ENCODE data around the gene ZNF789. TPM values are rescaled to one million over a fixed set of nuclear protein-coding genes. Genes with fewer than 3 reads are reported as not detected.

ZNF789 gene
- total and polyA plus RNA-seq, 9 of the 15 experiments (the other 6 are each of a cell fraction or from before 2014, with no cell fraction given) = 6.1 to 57.0 (median 24.8) TPM

- TF ChIP-seq JUND (IDR thresholded peaks at IDR 0.05; ENCODE audit: borderline replicate concordance, low read depth, low read length) = peak; percentile 54
- peak; percentile 51; the same call in 1 of the 3 replicates for TF ChIP-seq JUND (tag; IDR thresholded peaks at IDR 0.05; ENCODE audit: borderline replicate concordance, low read depth, low read length)
- peak; percentile 26; the same call in 1 of the 2 replicates for TF ChIP-seq ARID3A (IDR thresholded peaks at IDR 0.05; ENCODE audit: borderline replicate concordance, low read depth, low read length)
- TF ChIP-seq, protein P1, sequence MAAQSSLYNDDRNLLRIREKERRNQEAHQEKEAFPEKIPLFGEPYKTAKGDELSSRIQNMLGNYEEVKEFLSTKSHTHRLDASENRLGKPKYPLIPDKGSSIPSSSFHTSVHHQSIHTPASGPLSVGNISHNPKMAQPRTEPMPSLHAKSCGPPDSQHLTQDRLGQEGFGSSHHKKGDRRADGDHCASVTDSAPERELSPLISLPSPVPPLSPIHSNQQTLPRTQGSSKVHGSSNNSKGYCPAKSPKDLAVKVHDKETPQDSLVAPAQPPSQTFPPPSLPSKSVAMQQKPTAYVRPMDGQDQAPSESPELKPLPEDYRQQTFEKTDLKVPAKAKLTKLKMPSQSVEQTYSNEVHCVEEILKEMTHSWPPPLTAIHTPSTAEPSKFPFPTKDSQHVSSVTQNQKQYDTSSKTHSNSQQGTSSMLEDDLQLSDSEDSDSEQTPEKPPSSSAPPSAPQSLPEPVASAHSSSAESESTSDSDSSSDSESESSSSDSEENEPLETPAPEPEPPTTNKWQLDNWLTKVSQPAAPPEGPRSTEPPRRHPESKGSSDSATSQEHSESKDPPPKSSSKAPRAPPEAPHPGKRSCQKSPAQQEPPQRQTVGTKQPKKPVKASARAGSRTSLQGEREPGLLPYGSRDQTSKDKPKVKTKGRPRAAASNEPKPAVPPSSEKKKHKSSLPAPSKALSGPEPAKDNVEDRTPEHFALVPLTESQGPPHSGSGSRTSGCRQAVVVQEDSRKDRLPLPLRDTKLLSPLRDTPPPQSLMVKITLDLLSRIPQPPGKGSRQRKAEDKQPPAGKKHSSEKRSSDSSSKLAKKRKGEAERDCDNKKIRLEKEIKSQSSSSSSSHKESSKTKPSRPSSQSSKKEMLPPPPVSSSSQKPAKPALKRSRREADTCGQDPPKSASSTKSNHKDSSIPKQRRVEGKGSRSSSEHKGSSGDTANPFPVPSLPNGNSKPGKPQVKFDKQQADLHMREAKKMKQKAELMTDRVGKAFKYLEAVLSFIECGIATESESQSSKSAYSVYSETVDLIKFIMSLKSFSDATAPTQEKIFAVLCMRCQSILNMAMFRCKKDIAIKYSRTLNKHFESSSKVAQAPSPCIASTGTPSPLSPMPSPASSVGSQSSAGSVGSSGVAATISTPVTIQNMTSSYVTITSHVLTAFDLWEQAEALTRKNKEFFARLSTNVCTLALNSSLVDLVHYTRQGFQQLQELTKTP (IDR thresholded peaks at IDR 0.05; ENCODE audit: low read depth in 1 of 2, partially characterized antibody in 2 of 2) = peak; percentile 36 to 89
- TF ChIP-seq TFE3 (CRISPR knock-in tag; IDR thresholded peaks at IDR 0.05) = no peak
- no peak for TF ChIP-seq IRF1 (CRISPR knock-in tag; IDR thresholded peaks at IDR 0.05; ENCODE audit: borderline replicate concordance)
- peak; percentile 21; the same call in 1 of the 2 replicates for TF ChIP-seq GMEB1 (CRISPR knock-in tag; IDR thresholded peaks at IDR 0.05)
- TF ChIP-seq ELF1 (tag; IDR thresholded peaks at IDR 0.05) = peak; percentile 99
- TF ChIP-seq ELF4 (CRISPR knock-in tag; IDR thresholded peaks at IDR 0.05) = peak; percentile 74; the same call in 1 of the 2 replicates
- no peak for TF ChIP-seq ZNF253 (CRISPR knock-in tag; conservative IDR thresholded peaks at IDR 0.05)
- no peak for TF ChIP-seq ZFP30 (CRISPR knock-in tag; IDR thresholded peaks at IDR 0.05; ENCODE audit: borderline replicate concordance)
- TF ChIP-seq GABPA (tag; conservative IDR thresholded peaks at IDR 0.05; ENCODE audit: low read depth) = peak; percentile 99
- no peak for TF ChIP-seq MXD1 (CRISPR knock-in tag; IDR thresholded peaks at IDR 0.05; ENCODE audit: borderline replicate concordance, poor library complexity, severe bottlenecking)
- TF ChIP-seq ETV6 (IDR thresholded peaks at IDR 0.05; ENCODE audit: borderline replicate concordance in 1 of 2, low read depth in 2 of 2, low read length in 1 of 2) = peak; percentile 72 to 84; a peak in 3 of 4 replicates
- no peak for TF ChIP-seq ETV6 (CRISPR knock-in tag; IDR thresholded peaks at IDR 0.05; ENCODE audit: borderline replicate concordance)
These were observed 32.1 kb downstream of the ZNF789 start, which contains the start of gene ZKSCAN5 (continued) for GRCh38 chr7:99504603-99505323.

Measured in K562 (cell line).